Measurements from ENCODE around the gene ODAD3.

DNA sequence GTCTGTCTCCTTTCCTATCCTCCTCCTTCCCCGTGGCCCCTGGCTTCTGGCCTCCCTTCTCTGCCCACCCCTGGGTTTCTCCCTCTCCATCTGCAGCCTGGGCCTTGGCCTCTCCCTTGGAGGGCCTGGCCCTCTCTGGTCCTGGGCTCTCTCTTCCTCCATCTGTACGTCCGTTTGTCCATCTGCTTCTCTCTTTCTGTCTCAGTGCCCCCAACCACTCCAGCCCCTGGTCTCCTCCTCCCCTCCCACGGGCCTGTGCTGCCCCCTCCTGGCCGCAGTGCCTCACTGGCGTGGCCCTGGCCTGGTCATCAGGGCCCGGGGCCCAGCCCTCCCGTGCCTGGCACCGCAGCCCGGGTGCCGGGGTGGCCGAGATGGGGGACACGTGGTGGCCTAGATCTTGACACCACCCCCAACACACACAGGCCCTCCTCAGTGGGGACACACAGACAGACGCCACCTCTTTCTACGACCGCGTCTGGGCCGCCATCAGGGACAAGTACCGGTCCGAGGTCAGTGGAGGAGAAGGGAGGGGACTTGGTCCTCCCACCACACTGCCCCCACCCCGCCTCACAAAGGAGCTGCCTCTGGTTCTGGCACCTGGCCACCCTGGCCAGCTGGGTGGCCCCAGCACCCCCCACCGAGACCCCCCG lies 11.9 kb upstream of the ODAD3 start:
- TF ChIP-seq, protein P1, sequence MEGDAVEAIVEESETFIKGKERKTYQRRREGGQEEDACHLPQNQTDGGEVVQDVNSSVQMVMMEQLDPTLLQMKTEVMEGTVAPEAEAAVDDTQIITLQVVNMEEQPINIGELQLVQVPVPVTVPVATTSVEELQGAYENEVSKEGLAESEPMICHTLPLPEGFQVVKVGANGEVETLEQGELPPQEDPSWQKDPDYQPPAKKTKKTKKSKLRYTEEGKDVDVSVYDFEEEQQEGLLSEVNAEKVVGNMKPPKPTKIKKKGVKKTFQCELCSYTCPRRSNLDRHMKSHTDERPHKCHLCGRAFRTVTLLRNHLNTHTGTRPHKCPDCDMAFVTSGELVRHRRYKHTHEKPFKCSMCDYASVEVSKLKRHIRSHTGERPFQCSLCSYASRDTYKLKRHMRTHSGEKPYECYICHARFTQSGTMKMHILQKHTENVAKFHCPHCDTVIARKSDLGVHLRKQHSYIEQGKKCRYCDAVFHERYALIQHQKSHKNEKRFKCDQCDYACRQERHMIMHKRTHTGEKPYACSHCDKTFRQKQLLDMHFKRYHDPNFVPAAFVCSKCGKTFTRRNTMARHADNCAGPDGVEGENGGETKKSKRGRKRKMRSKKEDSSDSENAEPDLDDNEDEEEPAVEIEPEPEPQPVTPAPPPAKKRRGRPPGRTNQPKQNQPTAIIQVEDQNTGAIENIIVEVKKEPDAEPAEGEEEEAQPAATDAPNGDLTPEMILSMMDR (conservative IDR thresholded peaks at IDR 0.05): peak; percentile 91
- TF ChIP-seq ZFX (IDR thresholded peaks at IDR 0.05): no peak

All from C4-2B (cell line).